ENCODE data around the gene NUFIP2. TPM values are rescaled to one million over a fixed set of nuclear protein-coding genes. Genes with fewer than 3 reads are reported as not detected.
"Not testable (repeated sequence)": the region's sequence is repeated elsewhere in the genome, so short reads cannot be mapped to it uniquely, and the experiment has no call there.

NUFIP2 gene
- total and polyA plus RNA-seq, 5 donors from 2014 or later = 6.4 to 80.6 (median 8.5) TPM

GRCh38 chr17:29273924-29274323 lies 20.0 kb downstream of the NUFIP2 start:
- Mint-ChIP-seq H3K4me3 (peak overlapping the region in 3 of 4 donors; percentile 6 to 33 (median 32)), H3K4me1 (peaks cover 42 to 78% (median 55%) of the 10 kb centered on the region in 4 donors), H3K36me3 (peaks cover 39% of the 10 kb centered on the region), H3K9me3 (peaks cover 0 to 10% (median 3%) of the 10 kb centered on the region in 7 donors), H3K27me3 (no peaks in the 10 kb centered on the region), H3K27ac (peak overlapping the region; percentile 3 to 81 (median 10))
- ATAC-seq (ENCODE audit: low read depth in 2 of 2) = no peak
- Histone ChIP-seq H3K4me3 (ENCODE audit: low read depth, low read length) (no peak overlapping the region), H3K4me1 (ENCODE audit: control insufficient read depth, insufficient read depth, low read length, poor library complexity, severe bottlenecking) (peaks cover 30% of the 10 kb centered on the region), H3K27ac (ENCODE audit: insufficient read depth, low read length, poor library complexity, severe bottlenecking) (no peak overlapping the region), H3K36me3 (ENCODE audit: control insufficient read depth, insufficient read depth, low read length) (peaks cover 52% of the 10 kb centered on the region), H3K9me3 (ENCODE audit: control insufficient read depth in 2 of 2, low read length in 2 of 2) (peaks cover 4 to 8% of the 10 kb centered on the region in 2 experiments), H3K27me3 (ENCODE audit: control insufficient read depth, insufficient read depth, low read length) (no peaks in the 10 kb centered on the region)
- DNase-seq = no peak

GRCh38 chr17:29271980-29272379 lies 22.0 kb downstream of the NUFIP2 start:
- not testable (repeated sequence) for H3K9me3 Mint-ChIP-seq; DNase-seq; H3K4me3 ChIP-seq (ENCODE audit: low read depth, low read length); H3K9me3 ChIP-seq (ENCODE audit: control insufficient read depth in 2 of 2, low read length in 2 of 2); H3K27ac ChIP-seq (ENCODE audit: insufficient read depth, low read length, poor library complexity, severe bottlenecking); H3K27me3 Mint-ChIP-seq; ATAC-seq (ENCODE audit: low read depth in 2 of 2); H3K27me3 ChIP-seq (ENCODE audit: control insufficient read depth, insufficient read depth, low read length)
- Mint-ChIP-seq H3K27ac (peak overlapping the region in 1 of 3 donors; percentile 29), H3K36me3 (peaks cover 27% of the 10 kb centered on the region), H3K4me1 (peaks cover 33 to 65% (median 49%) of the 10 kb centered on the region in 4 donors), H3K4me3 (peak overlapping the region in 1 of 4 donors; percentile 31)
- Histone ChIP-seq H3K36me3 (ENCODE audit: control insufficient read depth, insufficient read depth, low read length) (peaks cover 44% of the 10 kb centered on the region), H3K4me1 (ENCODE audit: control insufficient read depth, insufficient read depth, low read length, poor library complexity, severe bottlenecking) (peaks cover 21% of the 10 kb centered on the region)

- Histone ChIP-seq H3K9me3 (ENCODE audit: control insufficient read depth in 2 of 2, low read length in 2 of 2) (no peaks in the 10 kb centered on the region), H3K27me3 (ENCODE audit: control insufficient read depth, insufficient read depth, low read length) (no peaks in the 10 kb centered on the region), H3K36me3 (ENCODE audit: control insufficient read depth, insufficient read depth, low read length) (peaks cover 71% of the 10 kb centered on the region), H3K4me1 (ENCODE audit: control insufficient read depth, insufficient read depth, low read length, poor library complexity, severe bottlenecking) (no peaks in the 10 kb centered on the region), H3K27ac (ENCODE audit: insufficient read depth, low read length, poor library complexity, severe bottlenecking) (no peak overlapping the region), H3K4me3 (ENCODE audit: low read depth, low read length) (no peak overlapping the region)
- no peak for DNase-seq
- Mint-ChIP-seq H3K27ac (peak overlapping the region in 1 of 3 donors; percentile 32), H3K36me3 (peaks cover 25% of the 10 kb centered on the region), H3K27me3 (no peaks in the 10 kb centered on the region), H3K4me1 (peaks cover 16 to 47% (median 29%) of the 10 kb centered on the region in 4 donors), H3K9me3 (no peaks in the 10 kb centered on the region), H3K4me3 (no peak overlapping the region)
- no peak for ATAC-seq (ENCODE audit: low read depth in 2 of 2)
Measured at GRCh38 chr17:29263916-29264315, 30.0 kb downstream of the NUFIP2 start.

- no peak overlapping the region for H3K4me3 ChIP-seq (ENCODE audit: low read depth, low read length)
- Mint-ChIP-seq H3K4me3 (no peak overlapping the region), H3K27ac (no peak overlapping the region), H3K27me3 (no peaks in the 10 kb centered on the region), H3K9me3 (no peaks in the 10 kb centered on the region), H3K4me1 (peaks cover 17 to 41% (median 29%) of the 10 kb centered on the region in 4 donors), H3K36me3 (peaks cover 17% of the 10 kb centered on the region)
- no peaks in the 10 kb centered on the region for H3K9me3 ChIP-seq (ENCODE audit: control insufficient read depth in 2 of 2, low read length in 2 of 2)
- H3K27me3 ChIP-seq (ENCODE audit: control insufficient read depth, insufficient read depth, low read length) = no peaks in the 10 kb centered on the region
- peaks cover 56% of the 10 kb centered on the region for H3K36me3 ChIP-seq (ENCODE audit: control insufficient read depth, insufficient read depth, low read length)
- DNase-seq (no peak), ATAC-seq (ENCODE audit: low read depth in 2 of 2) (no peak)
- H3K27ac ChIP-seq (ENCODE audit: insufficient read depth, low read length, poor library complexity, severe bottlenecking) = no peak overlapping the region
- no peaks in the 10 kb centered on the region for H3K4me1 ChIP-seq (ENCODE audit: control insufficient read depth, insufficient read depth, low read length, poor library complexity, severe bottlenecking)
Measured at GRCh38 chr17:29257756-29258155, 36.2 kb downstream of the NUFIP2 start.

- Mint-ChIP-seq H3K36me3 (peaks cover 16% of the 10 kb centered on the region), H3K9me3 (no peaks in the 10 kb centered on the region), H3K4me1 (peaks cover 16 to 39% (median 28%) of the 10 kb centered on the region in 4 donors), H3K27ac (peak overlapping the region; percentile 2 to 83 (median 67)), H3K27me3 (no peaks in the 10 kb centered on the region), H3K4me3 (no peak overlapping the region)
- Histone ChIP-seq H3K9me3 (ENCODE audit: control insufficient read depth in 2 of 2, low read length in 2 of 2) (no peaks in the 10 kb centered on the region), H3K27ac (ENCODE audit: insufficient read depth, low read length, poor library complexity, severe bottlenecking) (no peak overlapping the region), H3K36me3 (ENCODE audit: control insufficient read depth, insufficient read depth, low read length) (peaks cover 48% of the 10 kb centered on the region), H3K4me3 (ENCODE audit: low read depth, low read length) (no peak overlapping the region), H3K27me3 (ENCODE audit: control insufficient read depth, insufficient read depth, low read length) (no peaks in the 10 kb centered on the region), H3K4me1 (ENCODE audit: control insufficient read depth, insufficient read depth, low read length, poor library complexity, severe bottlenecking) (no peaks in the 10 kb centered on the region)
- ATAC-seq (ENCODE audit: low read depth in 2 of 2) = no peak
- DNase-seq = no peak
Measured at GRCh38 chr17:29256735-29257466, 37.0 kb downstream of the NUFIP2 start.

- no peak overlapping the region for H3K4me3 ChIP-seq (ENCODE audit: low read depth, low read length)
- ATAC-seq (ENCODE audit: low read depth in 2 of 2) (no peak), DNase-seq (no peak)
- Mint-ChIP-seq H3K27me3 (no peaks in the 10 kb centered on the region), H3K9me3 (no peaks in the 10 kb centered on the region), H3K27ac (peak overlapping the region; percentile 31 to 89 (median 67)), H3K4me1 (peaks cover 14 to 38% (median 24%) of the 10 kb centered on the region in 4 donors), H3K36me3 (peaks cover 13% of the 10 kb centered on the region), H3K4me3 (no peak overlapping the region)
- H3K9me3 ChIP-seq (ENCODE audit: control insufficient read depth in 2 of 2, low read length in 2 of 2) = no peaks in the 10 kb centered on the region
- no peak overlapping the region for H3K27ac ChIP-seq (ENCODE audit: insufficient read depth, low read length, poor library complexity, severe bottlenecking)
- no peaks in the 10 kb centered on the region for H3K4me1 ChIP-seq (ENCODE audit: control insufficient read depth, insufficient read depth, low read length, poor library complexity, severe bottlenecking)
- peaks cover 39% of the 10 kb centered on the region for H3K36me3 ChIP-seq (ENCODE audit: control insufficient read depth, insufficient read depth, low read length)
- H3K27me3 ChIP-seq (ENCODE audit: control insufficient read depth, insufficient read depth, low read length) = no peaks in the 10 kb centered on the region
Measured at GRCh38 chr17:29255926-29256522, 37.9 kb downstream of the NUFIP2 start.

GRCh38 chr17:29253037-29253436 lies 40.9 kb downstream of the NUFIP2 start:
- peaks cover 0 to 1% (median 0%) of the 10 kb centered on the region in 7 donors for H3K9me3 Mint-ChIP-seq

More at GRCh38 chr17:29253037-29253436, 40.9 kb downstream of the NUFIP2 start:
- DNase-seq (no peak), ATAC-seq (ENCODE audit: low read depth in 2 of 2) (no peak)
- Mint-ChIP-seq H3K27me3 (no peaks in the 10 kb centered on the region), H3K4me3 (no peak overlapping the region), H3K36me3 (peaks cover 4% of the 10 kb centered on the region), H3K4me1 (peaks cover 6 to 15% (median 13%) of the 10 kb centered on the region in 4 donors), H3K27ac (no peak overlapping the region)
- Histone ChIP-seq H3K27ac (ENCODE audit: insufficient read depth, low read length, poor library complexity, severe bottlenecking) (no peak overlapping the region), H3K4me3 (ENCODE audit: low read depth, low read length) (no peak overlapping the region), H3K4me1 (ENCODE audit: control insufficient read depth, insufficient read depth, low read length, poor library complexity, severe bottlenecking) (no peaks in the 10 kb centered on the region), H3K27me3 (ENCODE audit: control insufficient read depth, insufficient read depth, low read length) (no peaks in the 10 kb centered on the region), H3K9me3 (ENCODE audit: control insufficient read depth in 2 of 2, low read length in 2 of 2) (no peaks in the 10 kb centered on the region), H3K36me3 (ENCODE audit: control insufficient read depth, insufficient read depth, low read length) (peaks cover 16% of the 10 kb centered on the region)

Data from CD4-positive, CD25-positive, alpha-beta regulatory T cell (primary cell).